ENCODE results near the gene SPECC1L.

- TF ChIP-seq CTCF (IDR thresholded peaks at IDR 0.05) (no peak), POLR2A (IDR thresholded peaks at IDR 0.05) (no peak), EP300 (IDR thresholded peaks at IDR 0.05) (no peak)
These were observed 35.3 kb upstream of the SPECC1L start for GRCh38 chr22:24235315-24235714.

Data from tibial nerve (tissue), 4 donors.